ENCODE data around the gene CCDC137.

Gene CCDC137

DNA sequence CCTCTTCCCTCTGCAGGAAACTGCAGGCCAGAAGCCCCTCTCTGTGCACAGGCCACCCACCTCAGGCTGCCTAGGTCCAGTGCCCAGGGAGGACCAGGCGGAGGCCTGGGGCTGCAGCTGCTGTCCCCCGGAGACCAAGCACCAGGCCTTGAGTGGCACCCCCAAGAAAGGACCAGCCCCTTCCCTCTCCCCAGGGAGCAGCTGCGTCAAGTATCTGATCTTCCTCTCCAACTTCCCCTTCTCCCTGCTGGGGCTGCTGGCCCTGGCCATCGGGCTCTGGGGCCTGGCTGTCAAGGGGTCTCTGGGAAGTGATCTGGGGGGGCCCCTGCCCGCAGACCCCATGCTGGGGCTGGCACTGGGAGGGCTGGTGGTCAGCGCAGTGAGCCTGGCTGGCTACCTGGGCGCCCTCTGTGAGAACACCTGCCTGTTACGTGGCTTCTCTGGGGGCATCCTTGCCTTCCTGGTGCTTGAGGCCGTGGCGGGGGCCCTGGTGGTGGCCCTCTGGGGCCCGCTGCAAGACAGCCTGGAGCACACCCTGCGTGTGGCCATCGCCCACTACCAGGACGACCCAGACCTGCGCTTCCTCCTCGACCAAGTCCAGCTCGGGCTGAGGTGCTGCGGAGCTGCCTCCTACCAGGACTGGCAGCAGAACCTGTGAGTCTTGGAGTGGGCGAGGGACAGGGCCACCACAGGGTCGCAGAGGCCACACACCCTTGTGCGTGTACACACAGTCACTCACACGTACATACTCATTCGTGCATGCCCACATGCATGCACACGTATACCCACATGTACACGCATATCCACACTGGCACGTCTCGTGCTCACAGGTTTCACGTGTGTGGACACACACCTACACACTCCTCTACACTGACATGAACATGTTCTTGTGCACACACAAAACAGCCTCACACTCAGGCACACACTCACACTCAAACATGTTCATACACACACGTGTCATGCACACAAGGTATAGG, 21.3 kb upstream of the CCDC137 start:
- Mint-ChIP-seq H3K9me3 (no peaks in the 10 kb centered on the region), H3K36me3 (ENCODE audit: low read depth) (no peaks in the 10 kb centered on the region), H3K4me3 (no peak overlapping the region), H3K27me3 (peaks cover 30% of the 10 kb centered on the region), H3K4me1 (ENCODE audit: low read depth) (no peaks in the 10 kb centered on the region), H3K27ac (no peak overlapping the region)
- DNase-seq, result no peak

DNA sequence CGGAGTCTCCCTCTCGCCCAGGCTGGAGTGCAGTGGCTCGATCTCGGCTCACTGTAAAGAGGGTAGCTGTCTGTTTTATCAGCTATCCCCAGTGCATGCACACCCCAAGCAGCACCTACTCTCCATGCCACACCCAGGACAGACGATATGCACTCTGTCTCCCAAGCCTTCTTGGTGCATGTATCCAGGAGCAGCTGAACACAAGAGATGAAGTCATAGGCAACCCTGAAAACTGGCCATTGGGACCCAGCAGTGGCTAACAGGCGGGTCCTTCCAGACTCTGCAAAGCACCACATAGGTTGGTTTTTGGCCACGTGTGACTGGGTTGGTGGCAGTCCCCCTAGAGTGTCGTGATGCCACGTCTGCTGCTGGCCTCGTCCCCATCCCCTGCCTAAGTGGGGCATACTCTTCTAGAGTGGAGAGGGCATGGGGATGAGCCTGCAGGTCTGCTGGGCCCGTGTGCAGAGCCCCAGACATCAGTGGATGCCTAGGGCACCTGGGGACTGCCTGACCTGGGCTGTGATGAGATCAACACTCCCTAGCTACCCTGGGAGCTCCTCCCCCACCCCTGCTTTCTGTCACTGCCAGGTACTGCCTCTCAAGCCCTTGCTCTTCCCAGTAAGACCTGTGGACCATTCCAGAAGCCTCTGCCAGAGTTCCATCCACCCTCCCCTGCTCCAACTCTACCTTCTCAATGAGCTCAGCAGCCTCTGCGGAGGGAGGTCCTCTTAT, 19.5 kb upstream of the CCDC137 start:
- H3K27ac Mint-ChIP-seq, result no peak overlapping the region
- no peak overlapping the region for H3K4me3 Mint-ChIP-seq
- H3K9me3 Mint-ChIP-seq, result no peaks in the 10 kb centered on the region
- H3K27me3 Mint-ChIP-seq, result peaks cover 41% of the 10 kb centered on the region
- no peaks in the 10 kb centered on the region for H3K36me3 Mint-ChIP-seq (ENCODE audit: low read depth)
- H3K4me1 Mint-ChIP-seq (ENCODE audit: low read depth), result no peaks in the 10 kb centered on the region
- DNase-seq, result no peak

DNA sequence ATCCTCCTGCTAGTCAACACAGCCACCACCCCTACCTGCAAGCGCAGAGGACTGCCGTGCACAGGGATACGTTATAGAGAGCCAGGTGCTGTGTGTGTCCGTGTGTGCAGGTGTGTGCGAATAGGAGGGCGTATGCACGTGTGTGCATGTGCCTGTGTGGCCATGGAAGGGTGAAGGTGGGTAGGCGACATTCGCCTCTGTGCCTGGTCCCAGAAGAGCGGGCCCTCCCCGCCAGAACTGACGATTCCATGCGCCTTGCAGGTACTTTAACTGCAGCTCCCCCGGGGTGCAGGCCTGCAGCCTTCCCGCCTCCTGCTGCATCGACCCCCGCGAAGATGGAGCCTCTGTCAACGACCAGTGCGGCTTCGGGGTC, 18.9 kb upstream of the CCDC137 start:
- H3K4me1 Mint-ChIP-seq (ENCODE audit: low read depth), result no peaks in the 10 kb centered on the region
- H3K36me3 Mint-ChIP-seq (ENCODE audit: low read depth), result no peaks in the 10 kb centered on the region
- no peaks in the 10 kb centered on the region for H3K9me3 Mint-ChIP-seq
- no peak for DNase-seq
- H3K4me3 Mint-ChIP-seq, result no peak overlapping the region
- H3K27ac Mint-ChIP-seq, result no peak overlapping the region
- peaks cover 41% of the 10 kb centered on the region for H3K27me3 Mint-ChIP-seq

DNA sequence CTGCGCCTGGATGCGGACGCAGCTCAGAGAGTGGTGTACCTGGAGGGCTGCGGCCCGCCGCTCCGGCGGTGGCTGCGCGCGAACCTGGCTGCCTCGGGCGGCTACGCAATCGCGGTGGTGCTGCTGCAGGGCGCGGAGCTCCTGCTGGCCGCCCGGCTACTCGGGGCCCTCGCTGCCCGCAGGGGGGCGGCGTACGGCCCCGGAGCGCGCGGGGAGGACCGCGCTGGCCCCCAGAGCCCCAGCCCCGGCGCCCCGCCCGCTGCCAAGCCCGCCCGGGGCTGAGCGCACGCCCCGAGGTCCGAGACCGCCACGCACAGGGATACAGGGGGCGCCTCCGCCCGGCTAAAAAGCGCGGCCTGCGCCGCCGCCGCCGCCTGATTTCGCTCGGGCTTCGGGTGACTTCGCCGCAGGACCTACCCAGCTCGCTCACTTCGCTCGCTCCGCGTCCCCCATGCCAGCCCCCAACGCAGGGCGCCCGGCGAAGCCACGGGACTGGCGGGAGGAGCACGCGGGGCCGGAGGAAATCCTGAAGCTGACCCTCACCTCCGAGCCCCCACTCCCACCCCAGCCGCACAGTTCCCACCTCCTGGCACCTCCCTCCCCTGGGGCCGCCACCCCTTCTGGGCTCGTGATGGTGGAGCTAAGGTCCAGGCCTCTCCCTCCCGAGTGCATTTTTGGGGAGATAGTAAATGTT, 18.4 kb upstream of the CCDC137 start:
- Mint-ChIP-seq H3K4me3 (no peak overlapping the region), H3K9me3 (no peaks in the 10 kb centered on the region)
- no peak for DNase-seq

DNA sequence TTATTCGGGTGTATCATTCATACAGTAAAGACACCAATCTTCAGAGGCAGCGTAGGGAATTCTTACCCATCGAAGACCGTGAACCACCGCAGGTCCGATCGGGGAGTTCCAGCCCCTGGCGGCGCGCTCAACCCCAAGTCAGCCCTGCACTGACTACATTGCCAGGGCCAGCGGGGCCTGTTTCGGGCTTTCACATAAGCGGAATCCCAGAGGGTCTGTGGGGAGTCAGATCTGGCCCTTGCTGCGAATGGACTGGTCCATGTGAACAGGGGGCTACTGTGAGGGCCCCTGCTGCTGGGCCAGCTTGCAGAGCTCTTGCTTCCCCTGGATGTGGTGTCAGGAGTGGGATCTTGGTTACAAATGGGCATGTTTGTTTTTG, 17.8 kb upstream of the CCDC137 start:
- Mint-ChIP-seq H3K27ac (no peak overlapping the region), H3K4me1 (ENCODE audit: low read depth) (peaks cover 7% of the 10 kb centered on the region), H3K4me3 (no peak overlapping the region), H3K36me3 (ENCODE audit: low read depth) (no peaks in the 10 kb centered on the region), H3K9me3 (no peaks in the 10 kb centered on the region), H3K27me3 (peaks cover 47% of the 10 kb centered on the region)
- no peak for DNase-seq

More for the DNA sequence above, 18.4 kb upstream of the CCDC137 start:
- Mint-ChIP-seq H3K27me3 (peaks cover 43% of the 10 kb centered on the region), H3K36me3 (ENCODE audit: low read depth) (no peaks in the 10 kb centered on the region), H3K27ac (no peak overlapping the region), H3K4me1 (ENCODE audit: low read depth) (peaks cover 2% of the 10 kb centered on the region)

DNA sequence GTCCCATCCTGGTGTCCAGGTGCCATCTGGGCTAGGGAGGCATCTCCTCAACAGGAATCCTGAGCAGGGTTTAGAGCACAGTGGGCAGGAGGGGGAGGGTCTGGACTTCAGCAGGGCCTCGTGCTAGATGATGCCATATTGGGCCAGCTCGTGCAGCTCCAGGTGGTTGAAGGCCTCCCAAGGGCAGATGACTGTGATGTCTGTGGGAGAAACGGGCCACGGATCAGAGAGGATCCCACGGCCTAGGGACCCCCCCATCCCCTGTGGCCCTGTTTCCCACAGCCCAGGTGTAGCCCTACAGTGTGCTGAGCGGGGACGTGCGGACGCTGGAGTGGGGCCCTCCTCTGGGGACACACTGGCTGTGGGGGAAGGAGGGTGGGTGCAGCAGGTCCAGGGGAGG, 15.6 kb upstream of the CCDC137 start:
- Mint-ChIP-seq H3K9me3 (no peaks in the 10 kb centered on the region), H3K27me3 (peaks cover 53% of the 10 kb centered on the region), H3K36me3 (ENCODE audit: low read depth) (no peaks in the 10 kb centered on the region), H3K27ac (no peak overlapping the region), H3K4me3 (no peak overlapping the region), H3K4me1 (ENCODE audit: low read depth) (peaks cover 11% of the 10 kb centered on the region)
- no peak for DNase-seq

DNA sequence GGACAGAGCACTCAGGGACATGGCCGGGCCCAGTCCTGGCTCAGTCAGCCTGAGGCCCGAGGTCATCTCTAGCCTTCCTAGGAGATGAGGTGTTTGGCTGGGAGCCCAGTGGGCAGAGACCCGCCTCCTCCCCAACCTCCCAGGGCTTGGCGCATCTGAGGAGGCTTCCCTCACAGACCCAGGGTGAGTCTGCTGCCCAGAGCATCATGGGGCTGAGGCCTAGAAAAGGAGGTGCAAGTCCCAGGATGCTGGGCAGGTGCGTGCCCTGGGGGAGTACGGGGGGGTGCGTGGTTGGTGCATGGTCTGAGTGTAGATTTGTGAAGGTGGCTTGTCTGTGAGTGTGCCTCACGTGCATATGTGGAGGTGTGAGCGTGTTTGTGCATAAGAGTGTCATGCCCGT, 14.8 kb upstream of the CCDC137 start:
- Mint-ChIP-seq H3K36me3 (ENCODE audit: low read depth) (no peaks in the 10 kb centered on the region), H3K9me3 (no peaks in the 10 kb centered on the region), H3K4me3 (no peak overlapping the region), H3K4me1 (ENCODE audit: low read depth) (peaks cover 12% of the 10 kb centered on the region), H3K27me3 (peaks cover 51% of the 10 kb centered on the region), H3K27ac (no peak overlapping the region)
- no peak for DNase-seq

DNA sequence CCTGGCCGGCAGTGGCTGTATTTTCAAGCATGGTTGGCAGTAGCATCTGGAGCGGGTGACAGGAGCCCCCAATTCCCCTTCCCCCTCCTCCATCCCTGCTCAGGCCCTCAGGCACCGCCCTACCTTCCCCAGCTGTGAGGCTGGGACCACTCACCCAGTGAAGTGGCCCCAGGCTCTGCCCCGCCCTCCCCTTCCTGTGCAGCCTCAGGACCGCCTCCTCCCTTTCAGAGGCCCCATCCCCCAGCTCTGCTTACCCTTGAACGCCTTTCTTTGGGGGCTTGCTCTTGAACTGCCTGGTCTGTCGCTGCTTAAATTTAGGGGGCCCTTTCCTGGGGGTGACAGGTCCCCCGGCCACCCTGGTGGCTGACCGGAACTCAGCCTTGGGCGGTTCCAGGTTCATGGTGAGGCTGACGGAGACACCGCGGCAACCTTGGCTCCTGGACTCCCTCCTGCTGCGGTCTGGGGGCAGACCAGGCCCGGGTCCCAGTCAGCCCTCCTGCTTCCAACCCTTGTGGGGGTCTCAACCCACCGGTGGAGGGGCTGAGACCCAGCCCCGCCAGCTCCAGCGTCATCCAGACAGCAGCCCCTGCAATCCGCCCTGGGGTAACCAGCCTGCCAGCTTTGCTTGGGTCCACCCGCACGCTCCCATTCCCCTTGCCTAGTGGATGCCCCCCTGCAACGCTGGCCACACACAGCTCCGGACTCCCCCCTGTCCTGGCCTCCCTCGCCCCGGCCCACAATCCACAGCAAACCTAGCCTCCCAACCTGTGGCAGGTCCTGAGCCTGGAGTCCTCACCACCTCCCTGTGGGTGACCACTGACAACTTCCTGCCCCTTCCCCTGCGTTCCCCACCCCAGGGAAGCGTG, 13.4 kb upstream of the CCDC137 start:
- no peak for DNase-seq
- Mint-ChIP-seq H3K4me3 (peak overlapping the region; percentile 61), H3K4me1 (ENCODE audit: low read depth) (peaks cover 19% of the 10 kb centered on the region), H3K9me3 (no peaks in the 10 kb centered on the region), H3K27ac (peak overlapping the region; percentile 75), H3K27me3 (peaks cover 40% of the 10 kb centered on the region), H3K36me3 (ENCODE audit: low read depth) (no peaks in the 10 kb centered on the region)

DNA sequence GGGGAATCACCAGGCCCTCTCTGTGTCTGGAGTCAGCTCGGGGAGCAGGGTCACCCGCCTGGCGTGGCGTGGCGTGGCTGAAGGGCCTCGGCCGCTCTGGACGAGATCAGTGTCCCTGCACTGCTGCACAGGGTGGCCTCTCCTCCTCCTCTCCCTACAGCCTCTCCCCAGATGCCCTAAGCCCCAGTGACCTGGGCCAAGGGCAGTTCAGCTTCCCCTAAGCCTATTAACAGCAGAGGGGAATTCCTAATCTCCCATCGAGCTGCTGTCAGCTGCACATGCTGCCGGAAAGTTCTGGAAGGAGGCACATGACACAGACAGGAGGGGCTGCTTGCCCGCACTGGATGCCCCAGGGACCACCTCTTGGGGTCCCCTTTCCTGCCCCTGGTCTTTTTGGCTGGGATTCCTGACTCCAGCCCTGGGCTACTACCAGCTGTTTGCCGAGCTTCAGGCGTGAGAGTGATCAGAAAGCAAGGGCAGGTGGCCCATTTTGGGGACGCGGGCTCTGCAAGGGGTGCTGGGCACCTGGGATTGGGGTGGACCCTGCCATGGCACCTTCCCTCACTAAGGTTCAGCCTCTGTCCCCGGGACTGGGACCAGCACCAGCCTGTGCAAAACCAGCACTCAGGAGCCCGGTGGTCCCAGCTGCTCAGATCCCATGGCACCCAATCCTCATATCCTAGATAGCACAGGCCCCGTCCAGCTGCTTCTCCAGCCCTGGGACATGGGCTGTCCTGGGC, 11.0 kb upstream of the CCDC137 start:
- Mint-ChIP-seq H3K9me3 (no peaks in the 10 kb centered on the region), H3K27me3 (peaks cover 22% of the 10 kb centered on the region), H3K4me3 (no peak overlapping the region), H3K4me1 (ENCODE audit: low read depth) (peaks cover 19% of the 10 kb centered on the region), H3K36me3 (ENCODE audit: low read depth) (no peaks in the 10 kb centered on the region), H3K27ac (no peak overlapping the region)
- no peak for DNase-seq

DNA sequence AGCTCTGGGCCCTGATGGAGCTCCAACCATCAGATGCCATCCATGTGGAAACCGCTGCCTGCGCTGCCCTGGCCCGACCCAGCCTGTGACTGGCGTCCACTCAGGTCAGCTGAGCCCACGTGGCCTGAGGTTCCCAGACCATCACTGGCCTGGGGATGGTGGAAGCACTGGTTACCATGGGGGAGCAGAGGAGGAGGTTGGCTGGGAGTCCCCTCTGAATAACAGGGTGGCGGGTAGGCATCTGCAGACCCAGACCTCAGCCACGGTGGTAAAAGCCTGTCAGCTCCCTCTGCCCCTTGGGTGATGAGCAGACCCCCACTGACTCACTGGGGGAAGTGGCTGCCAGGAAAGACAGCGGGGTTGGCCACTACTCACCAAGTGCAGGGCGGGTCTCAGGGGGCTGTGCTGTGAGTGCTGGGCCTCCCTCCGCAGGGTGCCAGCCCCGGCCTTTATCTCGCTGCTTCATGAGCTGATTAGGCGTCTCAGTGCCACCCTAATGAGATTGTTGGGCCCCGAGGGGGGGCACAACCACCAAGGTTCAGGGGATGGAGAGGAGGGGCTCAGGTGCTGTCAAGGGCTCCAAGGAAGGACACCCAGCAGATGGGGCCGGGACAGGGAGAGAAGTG, 10.3 kb upstream of the CCDC137 start, which contains the start of gene PDE6G:
Gene PDE6G (minus strand): TSS at position 425 of the 626 bp plus-strand sequence. CDS start 3,237 bp downstream, outside the sequence.
- no peak within 1 kb of the TSS for H3K27ac Mint-ChIP-seq
- no peaks in the 10 kb centered on the region for H3K36me3 Mint-ChIP-seq (ENCODE audit: low read depth)
- peaks cover 17% of the 10 kb centered on the region for H3K27me3 Mint-ChIP-seq
- H3K4me1 Mint-ChIP-seq (ENCODE audit: low read depth), result peaks cover 19% of the 10 kb centered on the region
- no peaks in the 10 kb centered on the region for H3K9me3 Mint-ChIP-seq
- no peak for DNase-seq
- no peak within 1 kb of the TSS for H3K4me3 Mint-ChIP-seq

DNA sequence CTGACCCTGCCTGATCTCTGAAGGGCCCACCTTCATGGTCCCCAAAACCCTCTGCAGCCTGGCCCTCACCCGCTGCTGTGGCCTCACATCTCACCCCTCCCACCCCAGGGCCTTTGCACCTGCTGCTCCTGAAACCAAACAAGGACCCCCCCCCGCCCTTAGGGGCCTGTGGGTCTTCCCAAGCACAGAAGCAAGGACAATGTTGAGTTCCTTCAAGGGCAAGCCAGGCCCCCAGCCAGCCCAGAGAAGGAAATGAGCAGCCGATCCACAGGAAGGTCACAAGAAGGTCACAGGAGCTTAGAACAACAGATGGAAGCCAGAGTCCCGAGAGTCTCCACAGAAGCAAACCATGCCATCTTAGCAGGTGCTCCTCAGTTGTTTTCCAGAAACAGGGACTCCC, 9.7 kb upstream of the CCDC137 start:
- Mint-ChIP-seq H3K4me1 (ENCODE audit: low read depth) (peaks cover 19% of the 10 kb centered on the region), H3K9me3 (no peaks in the 10 kb centered on the region), H3K4me3 (no peak overlapping the region), H3K27ac (no peak overlapping the region), H3K27me3 (peaks cover 14% of the 10 kb centered on the region), H3K36me3 (ENCODE audit: low read depth) (no peaks in the 10 kb centered on the region)
- no peak for DNase-seq

DNA sequence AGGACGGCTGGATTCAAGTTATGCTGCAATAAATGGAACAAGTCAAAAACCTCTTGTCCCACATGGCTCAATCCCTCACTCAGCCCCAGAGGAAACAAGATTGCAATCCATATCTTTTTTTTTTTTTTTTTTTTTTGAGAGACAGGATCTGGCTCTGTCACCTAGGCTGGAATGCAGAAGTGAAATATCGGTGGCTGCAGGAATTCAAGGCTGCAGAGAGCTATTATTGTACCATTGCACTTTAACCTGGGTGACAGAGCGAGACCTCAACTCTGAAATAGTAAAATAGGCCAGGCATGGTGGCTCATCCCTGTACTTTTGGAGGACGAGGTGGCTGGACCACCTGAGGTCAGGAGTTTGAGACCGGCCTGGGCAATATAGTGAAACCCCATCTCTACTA, 7.5 kb upstream of the CCDC137 start:
- no peak for DNase-seq
- H3K4me1 Mint-ChIP-seq (ENCODE audit: low read depth), result peaks cover 27% of the 10 kb centered on the region
- no peak overlapping the region for H3K27ac Mint-ChIP-seq
- H3K36me3 Mint-ChIP-seq (ENCODE audit: low read depth), result peaks cover under 1% of the 10 kb centered on the region
- no peak overlapping the region for H3K4me3 Mint-ChIP-seq
- H3K27me3 Mint-ChIP-seq, result peaks cover 3% of the 10 kb centered on the region
- no peaks in the 10 kb centered on the region for H3K9me3 Mint-ChIP-seq

DNA sequence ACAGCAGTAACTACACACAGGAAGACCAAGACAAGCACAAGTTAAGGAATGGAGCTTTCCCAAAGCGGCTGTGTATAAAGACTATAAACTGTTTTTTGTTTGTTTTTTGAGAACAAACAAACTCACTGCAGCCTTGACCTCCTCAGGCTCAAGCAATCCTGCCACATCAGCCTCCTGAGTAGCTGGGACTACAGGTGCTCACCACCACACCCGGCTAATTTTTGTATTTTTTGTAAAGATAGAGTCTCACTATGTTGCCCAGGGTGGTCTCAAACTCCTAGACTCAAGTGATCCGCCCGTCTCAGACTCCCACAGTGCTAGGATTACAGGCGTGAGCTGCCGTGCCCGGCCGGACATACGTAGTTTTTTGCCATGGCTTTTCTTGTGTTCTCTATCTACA, 6.1 kb upstream of the CCDC137 start:
- H3K4me1 Mint-ChIP-seq (ENCODE audit: low read depth), result peaks cover 40% of the 10 kb centered on the region
- no peak overlapping the region for H3K4me3 Mint-ChIP-seq
- H3K27me3 Mint-ChIP-seq, result no peaks in the 10 kb centered on the region
- H3K9me3 Mint-ChIP-seq, result no peaks in the 10 kb centered on the region
- H3K36me3 Mint-ChIP-seq (ENCODE audit: low read depth), result peaks cover 15% of the 10 kb centered on the region
- DNase-seq, result no peak
- H3K27ac Mint-ChIP-seq, result peak overlapping the region; percentile 47

All from activated T-cell treated with anti-CD3 and anti-CD28 coated beads, Interleukin-2, amount 50 U/mL, for 24 hours (primary cell).